Mucosa of rectum (tissue), 2 donors: ENCODE results near the gene PATJ.
"Not testable (repeated sequence)": the region's sequence is repeated elsewhere in the genome, so short reads cannot be mapped to it uniquely, and the experiment has no call there.

Source experiments
- H3K27ac ChIP-seq, 2 donors: one replicate each; pipeline ENCODE4 v1.7.0; 2013; ENCODE audit warnings: inconsistent platforms in 2 of 2, low read depth in 2 of 2, low read length in 2 of 2
- H3K27me3 ChIP-seq, 2 donors: one replicate each; pipeline ENCODE4 v1.7.0; 2013; ENCODE audit warnings: low read length in 2 of 2; ENCODE audit not compliant: control insufficient read depth in 2 of 2, insufficient read depth in 2 of 2
- H3K36me3 ChIP-seq, 2 donors: one replicate each; pipeline ENCODE4 v1.7.0; 2013; ENCODE audit warnings: low read length in 2 of 2; ENCODE audit not compliant: control insufficient read depth in 2 of 2, insufficient read depth in 2 of 2
- H3K4me1 ChIP-seq, 2 donors: one replicate each; pipeline ENCODE4 v1.7.0; 2013; ENCODE audit warnings: low read length in 2 of 2, mild to moderate bottlenecking in 1 of 2; ENCODE audit not compliant: control insufficient read depth in 2 of 2, insufficient read depth in 2 of 2
- H3K4me3 ChIP-seq, 2 donors: one replicate each; pipeline ENCODE4 v1.7.0; 2013; ENCODE audit warnings: low read length in 2 of 2
- H3K9ac ChIP-seq, 2 donors: one replicate each; pipeline ENCODE4 v1.7.0; 2013; ENCODE audit warnings: low read length in 2 of 2, low read depth in 1 of 2, mild to moderate bottlenecking in 1 of 2
- H3K9me3 ChIP-seq, 2 donors: one replicate each; pipeline ENCODE4 v1.7.0; 2013; ENCODE audit warnings: low read length in 2 of 2; ENCODE audit not compliant: control insufficient read depth in 2 of 2
- donor health status: healthy.
- donor health status: Normal muscosa, but diverticular disease.

PATJ gene

GRCh38 chr1:61875198-61875597 is 132.9 kb downstream of the PATJ start:
- H3K27me3 ChIP-seq: no peaks in the 10 kb centered on the region
- H3K36me3 ChIP-seq: peaks cover 18 to 22% of the 10 kb centered on the region in 2 donors
- no peaks in the 10 kb centered on the region for H3K9me3 ChIP-seq
- no peak overlapping the region for H3K9ac ChIP-seq
- no peak overlapping the region for H3K4me3 ChIP-seq
- H3K4me1 ChIP-seq: no peaks in the 10 kb centered on the region
- no peak overlapping the region for H3K27ac ChIP-seq

GRCh38 chr1:61879887-61880474 is 137.7 kb downstream of the PATJ start:
- H3K27ac ChIP-seq, H3K9ac ChIP-seq, H3K9me3 ChIP-seq, H3K27me3 ChIP-seq, H3K4me1 ChIP-seq, H3K4me3 ChIP-seq: not testable (repeated sequence)
- H3K36me3 ChIP-seq: peaks cover 24 to 32% of the 10 kb centered on the region in 2 donors

GRCh38 chr1:61887076-61887867 is 145.0 kb downstream of the PATJ start:
- no peak overlapping the region for H3K9ac ChIP-seq
- H3K4me1 ChIP-seq: no peaks in the 10 kb centered on the region
- no peaks in the 10 kb centered on the region for H3K27me3 ChIP-seq
- no peaks in the 10 kb centered on the region for H3K9me3 ChIP-seq
- H3K36me3 ChIP-seq: peaks cover 17 to 25% of the 10 kb centered on the region in 2 donors
- no peak overlapping the region for H3K27ac ChIP-seq
- no peak overlapping the region for H3K4me3 ChIP-seq

- no peak overlapping the region for H3K27ac ChIP-seq
Observed at GRCh38 chr1:61887931-61888564, 145.8 kb downstream of the PATJ start.

GRCh38 chr1:61888808-61889207 is 146.5 kb downstream of the PATJ start:
- H3K27me3 ChIP-seq: no peaks in the 10 kb centered on the region
- H3K27ac ChIP-seq: no peak overlapping the region
- H3K36me3 ChIP-seq: peaks cover 17 to 21% of the 10 kb centered on the region in 2 donors
- no peak overlapping the region for H3K9ac ChIP-seq
- H3K4me1 ChIP-seq: no peaks in the 10 kb centered on the region
- H3K9me3 ChIP-seq: no peaks in the 10 kb centered on the region
- no peak overlapping the region for H3K4me3 ChIP-seq

More at GRCh38 chr1:61887931-61888564, 145.8 kb downstream of the PATJ start:
- H3K9me3 ChIP-seq: no peaks in the 10 kb centered on the region
- H3K4me3 ChIP-seq: no peak overlapping the region
- no peaks in the 10 kb centered on the region for H3K4me1 ChIP-seq
- H3K9ac ChIP-seq: no peak overlapping the region
- H3K27me3 ChIP-seq: no peaks in the 10 kb centered on the region
- H3K36me3 ChIP-seq: peaks cover 17 to 21% of the 10 kb centered on the region in 2 donors

GRCh38 chr1:61890435-61890834 is 148.2 kb downstream of the PATJ start:
- not testable (repeated sequence) for H3K9ac ChIP-seq, H3K4me3 ChIP-seq, H3K27ac ChIP-seq, H3K4me1 ChIP-seq, H3K27me3 ChIP-seq, H3K9me3 ChIP-seq
- peaks cover 7 to 12% of the 10 kb centered on the region in 2 donors for H3K36me3 ChIP-seq

GRCh38 chr1:61892977-61893376 is 150.7 kb downstream of the PATJ start:
- Histone ChIP-seq H3K36me3 (peaks cover 7 to 10% of the 10 kb centered on the region in 2 donors), H3K4me1 (no peaks in the 10 kb centered on the region), H3K4me3 (no peak overlapping the region), H3K27ac (no peak overlapping the region), H3K9ac (no peak overlapping the region), H3K27me3 (no peaks in the 10 kb centered on the region), H3K9me3 (no peaks in the 10 kb centered on the region)

GRCh38 chr1:61894296-61894695 is 152.0 kb downstream of the PATJ start:
- H3K9me3 ChIP-seq, H3K27me3 ChIP-seq, H3K4me3 ChIP-seq, H3K4me1 ChIP-seq, H3K9ac ChIP-seq, H3K27ac ChIP-seq: not testable (repeated sequence)
- H3K36me3 ChIP-seq: peaks cover 7 to 12% of the 10 kb centered on the region in 2 donors

- peaks cover 12 to 13% of the 10 kb centered on the region in 2 donors for H3K36me3 ChIP-seq
- no peak overlapping the region for H3K4me3 ChIP-seq
- no peaks in the 10 kb centered on the region for H3K27me3 ChIP-seq
- no peak overlapping the region for H3K9ac ChIP-seq
- no peak overlapping the region for H3K27ac ChIP-seq
- H3K9me3 ChIP-seq: no peaks in the 10 kb centered on the region
- H3K4me1 ChIP-seq: no peaks in the 10 kb centered on the region
Observed at GRCh38 chr1:61895175-61895574, 152.9 kb downstream of the PATJ start.

- Histone ChIP-seq H3K9ac (no peak overlapping the region), H3K27ac (no peak overlapping the region), H3K9me3 (no peaks in the 10 kb centered on the region), H3K4me3 (no peak overlapping the region), H3K27me3 (no peaks in the 10 kb centered on the region), H3K4me1 (no peaks in the 10 kb centered on the region), H3K36me3 (peaks cover 12 to 16% of the 10 kb centered on the region in 2 donors)
Observed at GRCh38 chr1:61898658-61899057, 156.4 kb downstream of the PATJ start.
